ENCODE measurements around the gene TEX13A. TPM values are rescaled to one million over a fixed set of nuclear protein-coding genes. Genes with fewer than 3 reads are reported as not detected.

TEX13A gene
- total RNA-seq, 1 donor, result not detected

DNA sequence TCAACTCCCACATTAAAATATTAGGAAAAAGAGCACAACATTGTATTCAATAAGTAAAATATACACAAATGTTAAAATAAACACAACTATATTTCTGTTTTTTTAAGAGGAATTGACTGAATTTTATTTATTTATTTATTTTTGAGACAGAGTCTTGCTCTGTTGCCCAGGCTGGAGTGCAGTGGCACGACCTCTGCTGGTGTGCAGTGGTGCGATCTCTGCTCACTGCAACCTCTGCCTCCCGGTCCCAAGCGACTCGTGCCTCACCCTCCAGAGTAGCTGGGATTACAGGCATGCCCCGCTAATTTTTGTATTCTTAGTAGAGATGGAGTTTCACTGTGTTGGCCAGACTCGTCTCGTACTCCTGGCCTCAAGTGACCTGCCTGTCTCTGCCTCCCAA is 31.4 kb downstream of the TEX13A start:
- TF ChIP-seq, protein P1, sequence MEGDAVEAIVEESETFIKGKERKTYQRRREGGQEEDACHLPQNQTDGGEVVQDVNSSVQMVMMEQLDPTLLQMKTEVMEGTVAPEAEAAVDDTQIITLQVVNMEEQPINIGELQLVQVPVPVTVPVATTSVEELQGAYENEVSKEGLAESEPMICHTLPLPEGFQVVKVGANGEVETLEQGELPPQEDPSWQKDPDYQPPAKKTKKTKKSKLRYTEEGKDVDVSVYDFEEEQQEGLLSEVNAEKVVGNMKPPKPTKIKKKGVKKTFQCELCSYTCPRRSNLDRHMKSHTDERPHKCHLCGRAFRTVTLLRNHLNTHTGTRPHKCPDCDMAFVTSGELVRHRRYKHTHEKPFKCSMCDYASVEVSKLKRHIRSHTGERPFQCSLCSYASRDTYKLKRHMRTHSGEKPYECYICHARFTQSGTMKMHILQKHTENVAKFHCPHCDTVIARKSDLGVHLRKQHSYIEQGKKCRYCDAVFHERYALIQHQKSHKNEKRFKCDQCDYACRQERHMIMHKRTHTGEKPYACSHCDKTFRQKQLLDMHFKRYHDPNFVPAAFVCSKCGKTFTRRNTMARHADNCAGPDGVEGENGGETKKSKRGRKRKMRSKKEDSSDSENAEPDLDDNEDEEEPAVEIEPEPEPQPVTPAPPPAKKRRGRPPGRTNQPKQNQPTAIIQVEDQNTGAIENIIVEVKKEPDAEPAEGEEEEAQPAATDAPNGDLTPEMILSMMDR (IDR thresholded peaks at IDR 0.05; ENCODE audit: insufficient read depth, low read depth, low read length), result no peak
- DNase-seq (ENCODE audit: low read depth), result no peak
- no peak overlapping the region for H3K4me3 ChIP-seq (ENCODE audit: low read depth, low read length)

DNA sequence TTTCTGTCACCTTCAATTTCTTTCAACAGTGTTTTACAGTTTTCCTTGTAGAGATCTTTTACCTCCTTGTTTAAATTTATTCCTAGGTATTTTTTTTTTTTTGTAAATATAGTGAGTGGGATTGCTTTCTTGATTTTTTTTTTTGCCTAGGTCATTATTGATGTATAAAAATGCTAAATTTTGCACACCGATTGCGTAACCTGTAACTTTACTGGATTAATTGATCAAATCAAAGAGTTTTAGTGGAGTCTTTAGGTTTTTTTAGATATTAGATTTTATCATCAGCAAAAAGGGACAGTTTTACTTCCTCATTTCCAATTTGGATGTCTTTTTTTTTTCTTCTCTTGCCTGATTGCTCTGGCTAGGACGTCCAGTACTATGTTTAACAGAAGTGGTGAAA is 40.9 kb downstream of the TEX13A start:
- TF ChIP-seq, protein P1 (IDR thresholded peaks at IDR 0.05; ENCODE audit: insufficient read depth, low read depth, low read length), result no peak
- no peak for DNase-seq (ENCODE audit: low read depth)
- H3K4me3 ChIP-seq (ENCODE audit: low read depth, low read length), result no peak overlapping the region

DNA sequence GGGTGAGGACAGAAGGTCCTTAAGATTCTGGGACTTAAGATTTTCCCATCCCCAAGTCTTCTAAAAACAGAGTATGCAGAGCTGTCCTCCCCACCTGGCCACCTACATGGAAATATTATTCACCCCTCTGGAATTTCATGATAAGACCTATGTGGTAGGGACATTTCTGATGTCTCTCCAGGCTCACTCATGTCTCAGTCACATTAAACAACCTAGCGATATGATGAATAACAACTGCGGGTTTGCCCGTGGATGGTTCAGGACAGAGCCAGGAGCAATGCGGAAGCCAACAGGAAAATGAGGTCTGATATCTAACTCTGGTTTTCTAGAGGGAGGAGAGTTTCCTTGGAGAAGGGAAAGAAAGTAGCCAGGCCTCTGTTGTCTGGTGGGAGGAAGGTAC is 47.4 kb downstream of the TEX13A start:
- TF ChIP-seq, protein P1 (IDR thresholded peaks at IDR 0.05; ENCODE audit: insufficient read depth, low read depth, low read length), result no peak
- no peak for DNase-seq (ENCODE audit: low read depth)
- H3K4me3 ChIP-seq (ENCODE audit: low read depth, low read length), result no peak overlapping the region

All from fibroblast of villous mesenchyme (primary cell).